Kidney epithelial cell (primary cell): ENCODE data around the gene ENPP3. TPM values are rescaled to one million over a fixed set of nuclear protein-coding genes. Genes with fewer than 3 reads are reported as not detected.
"Not testable (repeated sequence)": the region's sequence is repeated elsewhere in the genome, so short reads cannot be mapped to it uniquely, and the experiment has no call there.

Source experiments
- DNase-seq: peaks from one replicate; pipeline ENCODE4 v3.0.0-alpha.2; 2010; ENCODE audit warnings: low read depth
- H3K27me3 ChIP-seq: 2 replicates; pipeline ENCODE4 v1.6.0; 2011; ENCODE audit warnings: low read length; ENCODE audit not compliant: control insufficient read depth, insufficient read depth
- H3K36me3 ChIP-seq: 2 replicates; pipeline ENCODE4 v1.5.1; 2011; ENCODE audit warnings: low read length; ENCODE audit not compliant: control insufficient read depth, insufficient read depth
- H3K4me3 ChIP-seq: 2 replicates; pipeline ENCODE4 v1.5.1; 2011; ENCODE audit warnings: low read depth, mild to moderate bottlenecking, control low read depth, low read length
- CTCF ChIP-seq: IDR thresholded peaks from 2 replicates; pipeline ENCODE4 v1.5.1; 2011; ENCODE audit warnings: mild to moderate bottlenecking, moderate library complexity, low read length, control low read depth, inconsistent platforms; ENCODE audit not compliant: insufficient read depth, poor library complexity, severe bottlenecking
- total RNA-seq: library from RNA; depleted of rRNA; stranded (reverse); fragments of >200 nt; gene quantifications from 2 replicates; pipeline ENCODE4 v1.2.3, GENCODE V29; 2015

The ENPP3 gene
- total RNA-seq, 1 donor from 2014 or later, result not detected

GRCh38 chr6:131688286-131688685, 51.2 kb downstream of the ENPP3 start:
- Histone ChIP-seq H3K36me3 (no peaks in the 10 kb centered on the region), H3K27me3 (no peaks in the 10 kb centered on the region), H3K4me3 (no peak overlapping the region)
- no peak for DNase-seq
- TF ChIP-seq CTCF, result no peak

- TF ChIP-seq CTCF, result no peak
- H3K27me3 ChIP-seq, result no peaks in the 10 kb centered on the region
- DNase-seq, result no peak
- no peaks in the 10 kb centered on the region for H3K36me3 ChIP-seq
- no peak overlapping the region for H3K4me3 ChIP-seq
Measured at GRCh38 chr6:131692031-131692430, 54.9 kb downstream of the ENPP3 start.

- Histone ChIP-seq H3K4me3 (no peak overlapping the region), H3K36me3 (no peaks in the 10 kb centered on the region), H3K27me3 (no peaks in the 10 kb centered on the region)
- DNase-seq, result no peak
- TF ChIP-seq CTCF, result no peak
Measured at GRCh38 chr6:131692589-131692988, 55.5 kb downstream of the ENPP3 start.

- Histone ChIP-seq H3K36me3 (no peaks in the 10 kb centered on the region), H3K4me3 (no peak overlapping the region), H3K27me3 (no peaks in the 10 kb centered on the region)
- TF ChIP-seq CTCF, result no peak
- no peak for DNase-seq
Measured at GRCh38 chr6:131693384-131693783, 56.3 kb downstream of the ENPP3 start.

GRCh38 chr6:131694832-131695426, 57.8 kb downstream of the ENPP3 start:
- peak; percentile 90 for TF ChIP-seq CTCF
- Histone ChIP-seq H3K4me3 (no peak overlapping the region), H3K27me3 (no peaks in the 10 kb centered on the region), H3K36me3 (no peaks in the 10 kb centered on the region)
- no peak for DNase-seq

GRCh38 chr6:131696956-131697355, 59.9 kb downstream of the ENPP3 start:
- Histone ChIP-seq H3K36me3 (no peaks in the 10 kb centered on the region), H3K27me3 (no peaks in the 10 kb centered on the region), H3K4me3 (no peak overlapping the region)
- no peak for TF ChIP-seq CTCF
- no peak for DNase-seq

GRCh38 chr6:131700851-131701250, 63.7 kb downstream of the ENPP3 start:
- DNase-seq, H3K36me3 ChIP-seq, H3K4me3 ChIP-seq, H3K27me3 ChIP-seq: not testable (repeated sequence)

- DNase-seq, H3K36me3 ChIP-seq, H3K27me3 ChIP-seq, H3K4me3 ChIP-seq: not testable (repeated sequence)
Measured at GRCh38 chr6:131703905-131704304, 66.8 kb downstream of the ENPP3 start.

- not testable (repeated sequence) for H3K27me3 ChIP-seq, DNase-seq, H3K36me3 ChIP-seq, H3K4me3 ChIP-seq
Measured at GRCh38 chr6:131710917-131711316, 73.8 kb downstream of the ENPP3 start, which contains the start of gene CTAGE9. Gene CTAGE9, minus strand, starts transcription at chr6:131711017. Its CDS starts 0 bp downstream, at chr6:131711017.
